Measurements from ENCODE around the gene IFT20.

IFT20 gene

GRCh38 chr17:28335201-28335958 lies at the start of gene IFT20, which contains the start of gene TNFAIP1:
Gene IFT20, minus strand, starts transcription at chr17:28335472. Its CDS starts 3,487 bp downstream, at chr17:28331985.
Gene TNFAIP1, plus strand, starts transcription at chr17:28335761. Its CDS starts 3,761 bp downstream, at chr17:28339522.
- peak; percentile 100 for DNase-seq

- DNase-seq: no peak
Measured at GRCh38 chr17:28385037-28385400, 49.7 kb upstream of the IFT20 start.

GRCh38 chr17:28384281-28385036 lies 49.2 kb upstream of the IFT20 start:
- no peak for DNase-seq

- no peak for DNase-seq
Measured at GRCh38 chr17:28381141-28381825, 46.0 kb upstream of the IFT20 start.

- peak; percentile 73 for DNase-seq
Measured at GRCh38 chr17:28379814-28380801, 44.8 kb upstream of the IFT20 start.

GRCh38 chr17:28372945-28373274 lies 37.6 kb upstream of the IFT20 start:
- no peak for DNase-seq

GRCh38 chr17:28372203-28372944 lies 37.1 kb upstream of the IFT20 start:
- DNase-seq: no peak

- DNase-seq: peak; percentile 89
Measured at GRCh38 chr17:28371245-28372202, 36.3 kb upstream of the IFT20 start, which contains the start of gene SARM1. Gene SARM1, plus strand, starts transcription at chr17:28371694. Its CDS starts 339 bp downstream, at chr17:28372033.

- DNase-seq: no peak
Measured at GRCh38 chr17:28370744-28371103, 35.5 kb upstream of the IFT20 start.

GRCh38 chr17:28370035-28370743 lies 34.9 kb upstream of the IFT20 start, which contains the start of gene VTN:
Gene VTN, minus strand, starts transcription at chr17:28370307. Its CDS starts 104 bp downstream, at chr17:28370203.
- DNase-seq: peak; percentile 97

GRCh38 chr17:28369684-28370034 lies 34.4 kb upstream of the IFT20 start:
- DNase-seq: no peak

GRCh38 chr17:28368915-28369683 lies 33.8 kb upstream of the IFT20 start:
- DNase-seq: no peak

GRCh38 chr17:28368306-28368831 lies 33.1 kb upstream of the IFT20 start:
- no peak for DNase-seq

- DNase-seq: no peak
Measured at GRCh38 chr17:28367641-28368305, 32.5 kb upstream of the IFT20 start.

GRCh38 chr17:28366605-28367004 lies 31.3 kb upstream of the IFT20 start:
- peak; percentile 49 for DNase-seq

GRCh38 chr17:28365487-28365886 lies 30.2 kb upstream of the IFT20 start:
- no peak for DNase-seq

- DNase-seq: no peak
Measured at GRCh38 chr17:28364665-28365363, 29.5 kb upstream of the IFT20 start, which contains the start of gene SEBOX. Gene SEBOX, minus strand, starts transcription at chr17:28365199. Its CDS starts 48 bp downstream, at chr17:28365151.
